Muscle of back (tissue), 11 donors: Measurements from ENCODE around the gene BST1. TPM values are rescaled to one million over a fixed set of nuclear protein-coding genes. Genes with fewer than 3 reads are reported as not detected.
"Not testable (repeated sequence)": the region's sequence is repeated elsewhere in the genome, so short reads cannot be mapped to it uniquely, and the experiment has no call there.

Source experiments
- DNase-seq, 3 donors: peaks; one replicate each; pipeline versions ENCODE4 v3.0.0 to v3.0.0-alpha.2; 2013
- polyA plus RNA-seq, 10 donors: library from polyadenylated mRNA; unstranded; fragments of 120-200 nt; gene quantifications; one replicate each; pipeline ENCODE4 v1.2.1, GENCODE V29; 2013; ENCODE audit not compliant: insufficient read length in 10 of 10

BST1 gene
- polyA plus RNA-seq, 10 donors, result 3.0 to 6.5 (median 4.4) TPM

- no peak for DNase-seq
Observed at GRCh38 chr4:15742083-15742582, 39.3 kb downstream of the BST1 start.

- no peak for DNase-seq
Observed at GRCh38 chr4:15742637-15743036, 39.8 kb downstream of the BST1 start.

- no peak for DNase-seq
Observed at GRCh38 chr4:15744016-15744545, 41.2 kb downstream of the BST1 start.

GRCh38 chr4:15746110-15746509 lies 43.2 kb downstream of the BST1 start:
- no peak for DNase-seq

- DNase-seq, result no peak
Observed at GRCh38 chr4:15749001-15749400, 46.1 kb downstream of the BST1 start.

GRCh38 chr4:15751153-15751552 lies 48.3 kb downstream of the BST1 start:
- DNase-seq, result no peak

- no peak for DNase-seq
Observed at GRCh38 chr4:15753081-15753480, 50.2 kb downstream of the BST1 start.

GRCh38 chr4:15753786-15754185 lies 50.9 kb downstream of the BST1 start:
- DNase-seq, result peak in 1 of 3 donors; percentile 32

- no peak for DNase-seq
Observed at GRCh38 chr4:15754323-15754722, 51.5 kb downstream of the BST1 start.

- DNase-seq, result no peak
Observed at GRCh38 chr4:15755321-15756155, 52.7 kb downstream of the BST1 start.

GRCh38 chr4:15756361-15756861 lies 53.5 kb downstream of the BST1 start:
- DNase-seq, result no peak

GRCh38 chr4:15757054-15757453 lies 54.2 kb downstream of the BST1 start:
- DNase-seq, result no peak

- no peak for DNase-seq
Observed at GRCh38 chr4:15758294-15758693, 55.4 kb downstream of the BST1 start.

GRCh38 chr4:15762460-15762859 lies 59.6 kb downstream of the BST1 start:
- DNase-seq, result not testable (repeated sequence)

GRCh38 chr4:15765391-15765790 lies 62.5 kb downstream of the BST1 start:
- no peak for DNase-seq

GRCh38 chr4:15765910-15766697 lies 63.2 kb downstream of the BST1 start:
- no peak for DNase-seq

GRCh38 chr4:15766821-15767220 lies 64.0 kb downstream of the BST1 start:
- no peak for DNase-seq

- no peak for DNase-seq
Observed at GRCh38 chr4:15769202-15769601, 66.3 kb downstream of the BST1 start.

GRCh38 chr4:15771216-15772058 lies 68.6 kb downstream of the BST1 start:
- DNase-seq, result no peak

GRCh38 chr4:15774020-15774420 lies 71.2 kb downstream of the BST1 start:
- no peak for DNase-seq

GRCh38 chr4:15776871-15777648 lies 74.2 kb downstream of the BST1 start:
- DNase-seq, result peak in 1 of 3 donors; percentile 24
